Heart left ventricle (tissue), 16 donors: ENCODE data around the gene RUNX2. TPM values are rescaled to one million over a fixed set of nuclear protein-coding genes. Genes with fewer than 3 reads are reported as not detected.

Source experiments
- ATAC-seq, 4 donors: fragments of 200-7000 bp; cut with Tn5 transposase; one replicate each; pipeline ENCODE4 v1.9.1; 2020 to 2022; ENCODE audit warnings: moderate library complexity in 4 of 4, mild to moderate bottlenecking in 3 of 4, moderate number of reproducible peaks in 1 of 4
- DNase-seq, 5 donors: peaks; one replicate each; pipeline ENCODE4 v3.0.0-alpha.2; 2020
- H3K27ac ChIP-seq, 12 donors: fragments of 200-600 bp; sonication (generic) in 4 of 12; one replicate each; pipeline versions ENCODE4 v1.5.0 to v1.8.0; 2016 to 2022; ENCODE audit warnings: mild to moderate bottlenecking in 2 of 12
- H3K27me3 ChIP-seq, 9 donors: fragments of 200-600 bp; sonication (generic) in 2 of 9; one replicate each; pipeline versions ENCODE4 v1.5.1 to v1.8.0; 2016 to 2022; ENCODE audit warnings: mild to moderate bottlenecking in 3 of 9
- H3K36me3 ChIP-seq, 9 donors: fragments of 200-600 bp; sonication (generic) in 2 of 9; one replicate each; pipeline versions ENCODE4 v1.5.0 to v1.8.0; 2018 to 2022; ENCODE audit warnings: mild to moderate bottlenecking in 2 of 9
- H3K4me1 ChIP-seq, 12 donors: fragments of 200-600 bp; sonication (generic) in 4 of 12; one replicate each; pipeline versions ENCODE4 v1.5.0 to v1.8.0; 2016 to 2022; ENCODE audit warnings: mild to moderate bottlenecking in 3 of 12
- H3K4me3 ChIP-seq, 12 donors: fragments of 200-600 bp; sonication (generic) in 4 of 12; one replicate each; pipeline versions ENCODE4 v1.5.0 to v1.8.0; 2017 to 2022; ENCODE audit warnings: mild to moderate bottlenecking in 9 of 12, moderate library complexity in 4 of 12
- H3K9me3 ChIP-seq, 12 donors: fragments of 200-600 bp; sonication (generic) in 4 of 12; one replicate each; pipeline versions ENCODE4 v1.5.0 to v1.8.0; 2016 to 2022; ENCODE audit warnings: mild to moderate bottlenecking in 1 of 12
- CTCF ChIP-seq, 12 donors: fragments of 200-600 bp; sonication (generic) in 4 of 12; IDR thresholded peaks; one replicate each; pipeline versions ENCODE4 v1.5.0 to v1.8.0; 2018 to 2022; ENCODE audit warnings: antibody characterized with exemption in 12 of 12, mild to moderate bottlenecking in 5 of 12
- POLR2A ChIP-seq, 2 donors: fragments of 450-650 bp; IDR thresholded peaks; one replicate each; pipeline ENCODE4 v1.6.1; 2017; ENCODE audit warnings: antibody characterized with exemption in 2 of 2, mild to moderate bottlenecking in 2 of 2, moderate library complexity in 2 of 2
- WGBS, 4 donors: extraction: QIAGEN DNeasy Blood & Tissue Kit in 2 of 4; methylation state at CpG; one replicate each; pipeline versions ENCODE4 v1.1.5 to v1.1.7; 2013 to 2018; 5-methylcytosine and 5-hydroxymethylcytosine counted together
- intact Hi-C, 10 donors: fragments of 100-400 bp; cut with DNase I; formaldehyde crosslinking; loops; one replicate each; pipeline versions ENCODE4 v1.11.1 to v1.14.2; 2022
- polyA plus RNA-seq, 2 donors: library from polyadenylated mRNA; stranded (reverse); fragments of 200-250 nt; gene quantifications; one replicate each; pipeline ENCODE4 v1.2.3, GENCODE V29; 2013
- total RNA-seq, 9 donors: library from RNA; depleted of rRNA in 2 of 9; stranded (reverse); fragments of >200 nt in 2 of 9; fragmentation: NEBNext Ultra II Directional in 3 of 9; extraction: Animal tissue kit (Norgen Biotek cat#: 25700) in 3 of 9; gene quantifications; one replicate each; pipeline versions ENCODE4 v1.1.0 to v1.2.4, GENCODE V29; 2016 to 2023
- donor health status: ischemic (EF 13 %, LVEDD 7.1; RV severe dilation, severe dysfunction).
- donor health status: healthy with polysubstance abuse.
- donor health status: DM: no; HTN: yes; CAD: no.
- donor health status: DM: no; HTN: no; CAD: no.
- donor health status: ischemic (EF 25% LVEDD 6.9; RV normal size, moderate dysfunction).
- donor health status: ischemic (EF 25% LVEDD 5.7; RV mildly dilated, moderate dysfunction).
- donor health status: healthy.
- donor health status: DM: yes; HTN: yes; CAD: no.
- donor health status: ischemic (EF 35%, LVEDD 5.7; RV mildly dilated, moderate dysfunction).
- donor health status: nonischemic (EF 11% LVEDD 7.7; RV severe dilation, severe dysfunction).
- donor health status: DM: yes; HTN: yes; CAD: no.
- donor health status: PGD.
- donor health status: ischemic (EF 29% LVEDD 5.4; RV normal size, mild dysfunction).
- donor health status: nonischemic (EF 23%, LVEDD 6.1; RV moderate dilation, normal function).

RUNX2 gene
- total and polyA plus RNA-seq, 11 donors: 0.37 to 3.1 (median 2.0) TPM

- peaks cover 2 to 55% (median 23%) of the 10 kb centered on the region in 9 donors for H3K27me3 ChIP-seq
- no peaks in the 10 kb centered on the region for H3K36me3 ChIP-seq
- H3K27ac ChIP-seq: peak overlapping the region in 11 of 12 donors; percentile 37 to 82 (median 55)
- ATAC-seq (peak in 3 of 4 donors; percentile 12 to 35 (median 17)), DNase-seq (peak; percentile 39 to 74 (median 40))
- intact Hi-C loops: loop anchor here in 9 of 10 donors (2.0 to 10.0 kb wide), 5 partner anchors 46 to 766 kb away; partner anchors contain the start of gene SUPT3H (in 2 of the 9)
- H3K9me3 ChIP-seq: no peaks in the 10 kb centered on the region
- WGBS, 4 donors: 1 to 4% (median 1%) methylated on average over 48 to 62 of the region's 62 CpGs
- TF ChIP-seq CTCF (IDR thresholded peaks at IDR 0.05) (no peak), POLR2A (IDR thresholded peaks at IDR 0.05) (no peak)
- H3K4me3 ChIP-seq: peak overlapping the region; percentile 41 to 81 (median 70)
- peaks cover 2 to 48% (median 21%) of the 10 kb centered on the region in 12 donors for H3K4me1 ChIP-seq
These were observed 95.1 kb downstream of the RUNX2 start for GRCh38 chr6:45423111-45423823.

DNA sequence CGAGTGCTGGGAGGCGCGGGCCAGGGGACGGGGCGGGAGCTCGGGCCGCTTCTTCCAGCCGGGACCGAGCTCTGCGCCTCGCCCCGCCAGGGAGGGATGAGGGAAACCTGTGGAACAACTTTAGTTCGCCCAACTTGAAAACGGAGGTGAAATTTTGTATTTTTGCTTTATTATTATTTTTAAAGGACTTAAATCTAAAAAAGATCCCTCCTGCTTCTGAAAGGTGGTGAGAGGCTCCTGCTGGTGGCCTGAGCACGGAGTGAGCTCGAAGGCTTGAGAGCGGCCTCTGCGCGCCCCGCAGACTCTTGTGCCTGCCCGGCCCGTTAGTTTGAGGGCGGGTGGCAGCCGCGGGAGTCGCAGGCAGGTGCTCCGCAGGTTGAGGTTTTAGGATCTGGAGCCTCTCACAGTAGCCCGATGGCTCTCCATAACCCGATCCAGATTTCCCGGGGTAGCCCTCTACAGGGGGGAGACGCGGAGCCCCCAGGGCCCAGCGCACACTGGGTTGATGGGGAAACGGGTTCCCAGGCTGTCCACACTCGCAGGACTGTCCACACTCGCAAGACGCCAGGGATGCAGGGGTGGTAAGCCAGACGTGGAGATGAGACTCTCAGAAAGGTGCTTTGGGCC lies 95.8 kb downstream of the RUNX2 start:
- peak overlapping the region in 9 of 12 donors; percentile 47 to 82 (median 56) for H3K27ac ChIP-seq
- peak; percentile 23 to 69 (median 35) for DNase-seq
- H3K36me3 ChIP-seq: no peaks in the 10 kb centered on the region
- intact Hi-C loops: loop anchor here in 9 of 10 donors (2.0 to 10.0 kb wide), 5 partner anchors 47 to 767 kb away; partner anchors contain the start of gene SUPT3H (in 2 of the 9)
- peaks cover 2 to 48% (median 21%) of the 10 kb centered on the region in 12 donors for H3K4me1 ChIP-seq
- H3K4me3 ChIP-seq: peak overlapping the region; percentile 41 to 81 (median 70)
- H3K9me3 ChIP-seq: no peaks in the 10 kb centered on the region
- TF ChIP-seq POLR2A (IDR thresholded peaks at IDR 0.05): no peak
- TF ChIP-seq CTCF (IDR thresholded peaks at IDR 0.05): no peak
- H3K27me3 ChIP-seq: peaks cover 2 to 48% (median 23%) of the 10 kb centered on the region in 9 donors
- 22 to 38% (median 28%) methylated on average over 29 to 38 of the region's 38 CpGs for WGBS, 4 donors
- ATAC-seq: peak in 3 of 4 donors; percentile 18 to 28 (median 23)

- intact Hi-C loops: loop anchor here in 8 of 10 donors (5.0 to 10.0 kb wide), 4 partner anchors 47 to 767 kb away; partner anchors contain the start of gene SUPT3H (in 2 of the 8)
- TF ChIP-seq CTCF (IDR thresholded peaks at IDR 0.05): no peak
- TF ChIP-seq POLR2A (IDR thresholded peaks at IDR 0.05): no peak
- H3K36me3 ChIP-seq: no peaks in the 10 kb centered on the region
- peaks cover 2 to 43% (median 22%) of the 10 kb centered on the region in 9 donors for H3K27me3 ChIP-seq
- DNase-seq (no peak), ATAC-seq (no peak)
- H3K27ac ChIP-seq: peak overlapping the region in 6 of 12 donors; percentile 28 to 82 (median 65)
- peak overlapping the region in 8 of 12 donors; percentile 60 to 81 (median 72) for H3K4me3 ChIP-seq
- 61 to 75% (median 68%) methylated on average over 6 of the region's 6 CpGs for WGBS, 4 donors
- no peaks in the 10 kb centered on the region for H3K9me3 ChIP-seq
- H3K4me1 ChIP-seq: peaks cover 2 to 45% (median 21%) of the 10 kb centered on the region in 12 donors
These were observed 96.3 kb downstream of the RUNX2 start for GRCh38 chr6:45424451-45424861.

DNA sequence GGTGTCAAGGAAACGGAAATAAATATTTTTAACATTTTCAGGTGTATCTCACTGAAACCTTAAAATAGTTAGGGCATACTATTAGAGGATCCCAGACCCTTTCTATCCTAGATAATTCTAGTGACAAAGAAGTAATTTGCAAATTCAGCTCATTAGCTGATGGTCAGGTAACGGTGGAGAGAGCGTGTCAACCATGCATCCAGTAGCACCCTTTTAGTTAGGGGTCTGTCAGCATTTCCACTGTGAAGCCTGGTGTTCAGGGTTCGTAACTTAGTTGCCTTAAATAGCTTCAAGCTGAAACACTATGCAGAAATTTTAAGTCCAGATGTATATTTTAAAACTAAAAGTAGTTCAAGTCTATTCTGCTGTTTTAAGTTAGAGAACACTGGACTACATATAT lies 98.1 kb downstream of the RUNX2 start:
- 77 to 83% (median 80%) methylated on average over 4 of the region's 4 CpGs for WGBS, 4 donors
- Histone ChIP-seq H3K4me1 (peaks cover 0 to 27% (median 12%) of the 10 kb centered on the region in 12 donors), H3K36me3 (no peaks in the 10 kb centered on the region), H3K27me3 (peaks cover 0 to 26% (median 5%) of the 10 kb centered on the region in 9 donors), H3K9me3 (no peaks in the 10 kb centered on the region), H3K4me3 (no peak overlapping the region), H3K27ac (peak overlapping the region in 1 of 12 donors; percentile 6)
- intact Hi-C loops: loop anchor here in 4 of 10 donors (10.0 kb wide), 1 partner anchor 289 kb away; no protein-coding TSS in a partner anchor
- TF ChIP-seq CTCF (IDR thresholded peaks at IDR 0.05) (no peak), POLR2A (IDR thresholded peaks at IDR 0.05) (no peak)
- ATAC-seq (no peak), DNase-seq (no peak)
